GM18868 (cell line): ENCODE measurements around the gene SLC22A23.

Source experiments
- ATAC-seq: cut with Tn5 transposase; IDR thresholded peaks from one replicate; pipeline ENCODE4 v1.9.1; 2021; ENCODE audit warnings: mild to moderate bottlenecking, moderate library complexity; ENCODE audit not compliant: unreplicated experiment

Gene SLC22A23

GRCh38 chr6:3406891-3407809 lies 49.7 kb downstream of the SLC22A23 start:
- ATAC-seq, result no peak

GRCh38 chr6:3406362-3406821 lies 50.5 kb downstream of the SLC22A23 start:
- ATAC-seq, result no peak

- no peak for ATAC-seq
Observed at GRCh38 chr6:3405679-3406078, 51.2 kb downstream of the SLC22A23 start.

GRCh38 chr6:3405182-3405518 lies 51.7 kb downstream of the SLC22A23 start:
- ATAC-seq, result no peak

GRCh38 chr6:3403238-3404173 lies 53.3 kb downstream of the SLC22A23 start:
- ATAC-seq, result no peak

- no peak for ATAC-seq
Observed at GRCh38 chr6:3402310-3403237, 54.3 kb downstream of the SLC22A23 start.

- no peak for ATAC-seq
Observed at GRCh38 chr6:3400162-3400561, 56.7 kb downstream of the SLC22A23 start.

- no peak for ATAC-seq
Observed at GRCh38 chr6:3398755-3399696, 57.8 kb downstream of the SLC22A23 start.

- ATAC-seq, result no peak
Observed at GRCh38 chr6:3398165-3398562, 58.7 kb downstream of the SLC22A23 start.

GRCh38 chr6:3397229-3398164 lies 59.4 kb downstream of the SLC22A23 start:
- ATAC-seq, result no peak

GRCh38 chr6:3396503-3397180 lies 60.2 kb downstream of the SLC22A23 start:
- ATAC-seq, result no peak

GRCh38 chr6:3394671-3395070 lies 62.2 kb downstream of the SLC22A23 start:
- ATAC-seq, result no peak

GRCh38 chr6:3393836-3394202 lies 63.0 kb downstream of the SLC22A23 start:
- ATAC-seq, result no peak

GRCh38 chr6:3392930-3393835 lies 63.7 kb downstream of the SLC22A23 start:
- no peak for ATAC-seq

GRCh38 chr6:3391902-3392458 lies 64.9 kb downstream of the SLC22A23 start:
- no peak for ATAC-seq

GRCh38 chr6:3390698-3391097 lies 66.2 kb downstream of the SLC22A23 start:
- no peak for ATAC-seq
